Panc1 (cell line): ENCODE data around the gene PAX3.

Source experiments
- CTCF ChIP-seq: fragments of 450-650 bp; IDR thresholded peaks from 2 replicates; pipeline ENCODE4 v1.5.1; 2017; ENCODE audit warnings: mild to moderate bottlenecking
- POLR2AphosphoS5 ChIP-seq: IDR thresholded peaks from 2 replicates; pipeline ENCODE4 v1.6.1; 2012; ENCODE audit warnings: mild to moderate bottlenecking, low read depth, low read length, moderate library complexity
- REST ChIP-seq, 2 experiments: IDR thresholded peaks; 2 replicates each; pipeline ENCODE4 v1.6.1; 2011 to 2012; ENCODE audit warnings: low read depth in 2 of 2, control low read depth in 1 of 2, low read length in 1 of 2, mild to moderate bottlenecking in 1 of 2, moderate library complexity in 1 of 2; ENCODE audit not compliant: insufficient read depth in 1 of 2
- SIN3A ChIP-seq: IDR thresholded peaks from 2 replicates; pipeline ENCODE4 v1.6.1; 2012; ENCODE audit warnings: low read depth, mild to moderate bottlenecking, low read length, moderate library complexity, borderline replicate concordance; ENCODE audit not compliant: insufficient read depth
- TCF7L2 ChIP-seq: IDR thresholded peaks from 2 replicates; pipeline ENCODE4 v1.6.1; 2011; ENCODE audit warnings: mild to moderate bottlenecking, low read depth, low read length, inconsistent platforms

- TF ChIP-seq POLR2AphosphoS5 (no peak), REST (IDR thresholded peaks at IDR 0.05; ENCODE audit: insufficient read depth in 1 of 2, low read depth in 2 of 2, low read length in 1 of 2) (no peak), CTCF (no peak), SIN3A (no peak), TCF7L2 (no peak)
Observed at GRCh38 chr2:222303045-222303827, 4.4 kb upstream of the PAX3 start.
